HS-5 (cell line): Measurements from ENCODE around the gene LCN2.
"Not testable (repeated sequence)": the region's sequence is repeated elsewhere in the genome, so short reads cannot be mapped to it uniquely, and the experiment has no call there.

ENCODE experiments used
- DNase-seq: peaks from one replicate; pipeline ENCODE4 v3.0.0-alpha.2; 2012; ENCODE audit warnings: low read depth

Gene LCN2

GRCh38 chr9:128149001-128149701, at the start of gene LCN2:
Gene LCN2 (plus strand): TSS chr9:128149453. CDS start chr9:128149526, 73 bp downstream.
- no peak for DNase-seq

- no peak for DNase-seq
Observed at GRCh38 chr9:128099932-128100491, 49.2 kb upstream of the LCN2 start.

DNA sequence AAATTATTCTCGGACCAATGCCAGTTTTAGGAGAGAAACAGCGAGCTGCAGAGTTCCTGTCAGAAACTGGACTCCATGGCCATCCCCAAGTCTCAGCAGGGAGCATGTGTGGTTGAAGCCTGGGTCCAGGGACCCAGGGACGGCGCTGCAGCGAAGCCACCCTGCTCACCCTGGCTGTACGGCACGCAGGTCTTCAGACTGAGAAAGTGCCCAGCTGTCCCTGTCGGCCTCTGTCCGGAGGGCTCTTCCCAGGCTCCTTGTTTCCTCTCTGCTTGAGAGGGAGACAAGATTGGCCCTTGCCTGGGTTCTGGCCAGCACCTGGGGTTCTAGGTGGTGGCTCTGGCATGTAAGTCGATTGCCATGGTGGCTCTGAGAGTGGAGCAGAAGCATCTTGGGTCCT, 48.7 kb upstream of the LCN2 start:
- DNase-seq = no peak

GRCh38 chr9:128101231-128101661, 48.0 kb upstream of the LCN2 start:
- DNase-seq = no peak

DNA sequence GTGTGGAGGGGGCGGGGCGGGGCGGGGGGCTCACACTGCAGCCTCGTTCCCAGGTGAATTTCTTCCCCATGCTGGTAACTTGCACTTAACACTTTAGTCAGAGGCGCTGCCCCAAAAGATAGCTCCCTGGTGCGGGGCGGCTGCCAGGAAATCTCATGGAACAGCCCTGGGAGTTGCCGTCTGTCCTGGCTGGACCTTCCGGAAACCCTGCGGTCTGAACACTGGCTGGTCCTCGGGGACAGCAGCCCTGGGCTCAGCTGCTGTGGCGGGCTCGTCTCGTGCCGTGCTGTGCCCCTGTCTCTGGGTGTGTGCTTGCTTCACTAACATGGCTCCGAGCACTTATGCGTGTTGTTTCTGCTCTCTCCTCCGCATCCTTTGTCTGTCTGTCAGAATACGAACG, 47.6 kb upstream of the LCN2 start:
- no peak for DNase-seq

DNA sequence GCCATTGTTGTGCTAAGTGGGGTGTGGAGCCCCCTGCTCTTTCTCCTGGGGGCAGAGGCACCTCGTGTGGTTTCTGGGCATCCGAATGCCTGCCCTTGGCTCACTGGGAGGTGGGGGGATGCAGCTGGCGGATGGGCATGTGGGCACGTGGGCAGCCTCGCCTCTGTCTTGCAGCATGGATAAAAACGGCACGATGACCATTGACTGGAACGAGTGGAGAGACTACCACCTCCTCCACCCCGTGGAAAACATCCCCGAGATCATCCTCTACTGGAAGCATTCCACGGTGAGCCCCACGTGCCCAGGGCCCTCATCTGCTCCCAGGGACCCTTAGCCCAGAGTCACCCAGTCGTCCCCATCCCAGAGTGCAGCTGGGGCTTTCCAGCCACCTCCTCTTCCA, 47.1 kb upstream of the LCN2 start:
- no peak for DNase-seq

GRCh38 chr9:128102861-128103588, 46.2 kb upstream of the LCN2 start:
- no peak for DNase-seq

- no peak for DNase-seq
Observed at GRCh38 chr9:128103589-128103962, 45.7 kb upstream of the LCN2 start.

- DNase-seq = no peak
Observed at GRCh38 chr9:128104171-128104618, 45.1 kb upstream of the LCN2 start.

DNA sequence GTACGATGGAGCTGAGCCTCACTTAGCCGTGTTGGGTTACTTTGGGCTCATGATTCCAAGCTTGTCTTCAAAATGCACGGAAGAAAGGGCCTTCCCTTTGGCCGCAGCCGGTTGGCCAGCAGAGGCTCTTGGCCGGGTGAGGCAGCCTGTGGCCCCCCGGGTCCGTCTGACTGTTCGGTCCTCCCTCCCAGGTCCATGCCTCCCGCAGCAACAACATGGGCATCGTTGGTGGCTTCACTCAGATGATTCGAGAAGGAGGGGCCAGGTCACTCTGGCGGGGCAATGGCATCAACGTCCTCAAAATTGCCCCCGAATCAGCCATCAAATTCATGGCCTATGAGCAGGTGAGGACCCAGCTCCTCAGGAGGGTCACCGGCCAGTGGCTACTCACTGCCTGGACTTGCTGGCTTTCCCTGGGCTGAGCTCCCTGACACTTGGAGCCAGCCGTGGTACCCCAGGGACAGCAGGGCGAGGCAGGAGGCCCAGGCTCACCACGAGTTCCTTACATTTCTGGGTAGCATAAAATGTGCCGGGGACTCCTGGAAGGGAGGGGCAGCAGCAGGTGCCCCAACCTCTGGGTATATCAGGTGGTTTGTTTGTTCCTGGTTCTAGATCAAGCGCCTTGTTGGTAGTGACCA, 43.6 kb upstream of the LCN2 start:
- no peak for DNase-seq

DNA sequence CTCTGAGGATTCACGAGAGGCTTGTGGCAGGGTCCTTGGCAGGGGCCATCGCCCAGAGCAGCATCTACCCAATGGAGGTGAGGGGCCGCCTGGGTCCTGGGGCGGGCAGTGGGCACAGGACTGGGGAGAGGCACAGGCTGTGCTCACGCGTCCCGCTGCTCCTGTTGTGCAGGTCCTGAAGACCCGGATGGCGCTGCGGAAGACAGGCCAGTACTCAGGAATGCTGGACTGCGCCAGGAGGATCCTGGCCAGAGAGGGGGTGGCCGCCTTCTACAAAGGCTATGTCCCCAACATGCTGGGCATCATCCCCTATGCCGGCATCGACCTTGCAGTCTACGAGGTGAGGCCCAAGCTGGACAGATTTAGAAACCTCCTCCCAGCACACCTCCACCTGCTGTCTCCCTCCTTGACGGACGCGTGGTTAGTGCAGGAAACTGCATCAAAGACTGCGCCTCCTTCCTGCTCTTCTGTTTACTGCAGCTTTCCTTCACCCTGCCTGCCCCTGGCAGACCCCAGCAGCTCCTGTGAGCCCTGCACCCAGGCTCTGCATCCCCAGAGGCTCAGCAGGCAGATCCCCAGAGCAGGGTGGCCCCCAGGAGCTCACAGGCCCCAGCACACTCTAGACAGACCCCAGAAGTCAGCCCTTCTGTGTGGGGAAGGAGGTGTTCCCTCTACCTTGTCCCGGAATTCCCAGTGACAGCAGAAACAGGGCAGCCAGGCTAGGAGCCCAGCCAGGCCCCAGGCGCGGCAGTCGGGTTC, 42.9 kb upstream of the LCN2 start:
- DNase-seq = no peak

DNA sequence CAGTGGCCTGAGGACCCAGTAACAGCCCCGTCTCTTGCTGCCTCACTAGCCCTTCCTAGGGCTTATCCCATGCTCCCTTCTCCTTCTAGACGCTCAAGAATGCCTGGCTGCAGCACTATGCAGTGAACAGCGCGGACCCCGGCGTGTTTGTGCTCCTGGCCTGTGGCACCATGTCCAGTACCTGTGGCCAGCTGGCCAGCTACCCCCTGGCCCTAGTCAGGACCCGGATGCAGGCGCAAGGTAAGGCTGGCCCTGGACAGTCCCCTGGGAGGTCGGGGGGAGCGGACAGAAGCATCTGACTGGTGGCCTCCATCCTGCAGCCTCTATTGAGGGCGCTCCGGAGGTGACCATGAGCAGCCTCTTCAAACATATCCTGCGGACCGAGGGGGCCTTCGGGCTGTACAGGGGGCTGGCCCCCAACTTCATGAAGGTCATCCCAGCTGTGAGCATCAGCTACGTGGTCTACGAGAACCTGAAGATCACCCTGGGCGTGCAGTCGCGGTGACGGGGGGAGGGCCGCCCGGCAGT, 42.2 kb upstream of the LCN2 start:
- no peak for DNase-seq

DNA sequence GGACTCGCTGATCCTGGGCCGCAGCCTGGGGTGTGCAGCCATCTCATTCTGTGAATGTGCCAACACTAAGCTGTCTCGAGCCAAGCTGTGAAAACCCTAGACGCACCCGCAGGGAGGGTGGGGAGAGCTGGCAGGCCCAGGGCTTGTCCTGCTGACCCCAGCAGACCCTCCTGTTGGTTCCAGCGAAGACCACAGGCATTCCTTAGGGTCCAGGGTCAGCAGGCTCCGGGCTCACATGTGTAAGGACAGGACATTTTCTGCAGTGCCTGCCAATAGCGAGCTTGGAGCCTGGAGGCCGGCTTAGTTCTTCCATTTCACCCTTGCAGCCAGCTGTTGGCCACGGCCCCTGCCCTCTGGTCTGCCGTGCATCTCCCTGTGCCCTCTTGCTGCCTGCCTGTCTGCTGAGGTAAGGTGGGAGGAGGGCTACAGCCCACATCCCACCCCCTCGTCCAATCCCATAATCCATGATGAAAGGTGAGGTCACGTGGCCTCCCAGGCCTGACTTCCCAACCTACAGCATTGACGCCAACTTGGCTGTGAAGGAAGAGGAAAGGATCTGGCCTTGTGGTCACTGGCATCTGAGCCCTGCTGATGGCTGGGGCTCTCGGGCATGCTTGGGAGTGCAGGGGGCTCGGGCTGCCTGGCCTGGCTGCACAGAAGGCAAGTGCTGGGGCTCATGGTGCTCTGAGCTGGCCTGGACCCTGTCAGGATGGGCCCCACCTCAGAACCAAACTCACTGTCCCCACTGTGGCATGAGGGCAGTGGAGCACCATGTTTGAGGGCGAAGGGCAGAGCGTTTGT, 41.6 kb upstream of the LCN2 start:
- DNase-seq = no peak

DNA sequence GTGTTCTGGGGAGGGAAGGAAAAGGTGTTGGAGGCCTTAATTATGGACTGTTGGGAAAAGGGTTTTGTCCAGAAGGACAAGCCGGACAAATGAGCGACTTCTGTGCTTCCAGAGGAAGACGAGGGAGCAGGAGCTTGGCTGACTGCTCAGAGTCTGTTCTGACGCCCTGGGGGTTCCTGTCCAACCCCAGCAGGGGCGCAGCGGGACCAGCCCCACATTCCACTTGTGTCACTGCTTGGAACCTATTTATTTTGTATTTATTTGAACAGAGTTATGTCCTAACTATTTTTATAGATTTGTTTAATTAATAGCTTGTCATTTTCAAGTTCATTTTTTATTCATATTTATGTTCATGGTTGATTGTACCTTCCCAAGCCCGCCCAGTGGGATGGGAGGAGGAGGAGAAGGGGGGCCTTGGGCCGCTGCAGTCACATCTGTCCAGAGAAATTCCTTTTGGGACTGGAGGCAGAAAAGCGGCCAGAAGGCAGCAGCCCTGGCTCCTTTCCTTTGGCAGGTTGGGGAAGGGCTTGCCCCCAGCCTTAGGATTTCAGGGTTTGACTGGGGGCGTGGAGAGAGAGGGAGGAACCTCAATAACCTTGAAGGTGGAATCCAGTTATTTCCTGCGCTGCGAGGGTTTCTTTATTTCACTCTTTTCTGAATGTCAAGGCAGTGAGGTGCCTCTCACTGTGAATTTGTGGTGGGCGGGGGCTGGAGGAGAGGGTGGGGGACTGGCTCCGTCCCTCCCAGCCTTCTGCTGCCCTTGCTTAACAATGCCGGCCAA, 40.8 kb upstream of the LCN2 start:
- no peak for DNase-seq

- no peak for DNase-seq
Observed at GRCh38 chr9:128109050-128109709, 40.1 kb upstream of the LCN2 start.

DNA sequence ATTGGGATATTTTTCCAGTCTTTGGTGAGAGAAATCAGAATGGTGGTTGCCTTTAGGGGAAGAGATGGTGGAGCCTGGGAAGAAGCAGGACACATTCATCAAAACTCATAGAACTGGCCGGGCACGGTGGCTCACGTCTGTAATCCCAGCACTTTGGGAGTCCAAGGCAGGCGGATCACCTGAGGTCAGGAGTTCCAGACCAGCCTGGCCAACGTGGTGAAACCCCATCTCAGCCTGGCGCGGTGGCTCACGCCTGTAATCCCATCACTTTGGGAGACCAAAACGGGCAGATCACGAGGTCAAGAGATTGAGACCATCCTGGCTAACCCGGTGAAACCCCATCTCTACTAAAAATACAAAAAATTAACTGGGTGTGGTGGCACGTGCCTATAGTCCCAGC, 37.5 kb upstream of the LCN2 start:
- DNase-seq = not testable (repeated sequence)

- DNase-seq = no peak
Observed at GRCh38 chr9:128113526-128114325, 35.5 kb upstream of the LCN2 start.

DNA sequence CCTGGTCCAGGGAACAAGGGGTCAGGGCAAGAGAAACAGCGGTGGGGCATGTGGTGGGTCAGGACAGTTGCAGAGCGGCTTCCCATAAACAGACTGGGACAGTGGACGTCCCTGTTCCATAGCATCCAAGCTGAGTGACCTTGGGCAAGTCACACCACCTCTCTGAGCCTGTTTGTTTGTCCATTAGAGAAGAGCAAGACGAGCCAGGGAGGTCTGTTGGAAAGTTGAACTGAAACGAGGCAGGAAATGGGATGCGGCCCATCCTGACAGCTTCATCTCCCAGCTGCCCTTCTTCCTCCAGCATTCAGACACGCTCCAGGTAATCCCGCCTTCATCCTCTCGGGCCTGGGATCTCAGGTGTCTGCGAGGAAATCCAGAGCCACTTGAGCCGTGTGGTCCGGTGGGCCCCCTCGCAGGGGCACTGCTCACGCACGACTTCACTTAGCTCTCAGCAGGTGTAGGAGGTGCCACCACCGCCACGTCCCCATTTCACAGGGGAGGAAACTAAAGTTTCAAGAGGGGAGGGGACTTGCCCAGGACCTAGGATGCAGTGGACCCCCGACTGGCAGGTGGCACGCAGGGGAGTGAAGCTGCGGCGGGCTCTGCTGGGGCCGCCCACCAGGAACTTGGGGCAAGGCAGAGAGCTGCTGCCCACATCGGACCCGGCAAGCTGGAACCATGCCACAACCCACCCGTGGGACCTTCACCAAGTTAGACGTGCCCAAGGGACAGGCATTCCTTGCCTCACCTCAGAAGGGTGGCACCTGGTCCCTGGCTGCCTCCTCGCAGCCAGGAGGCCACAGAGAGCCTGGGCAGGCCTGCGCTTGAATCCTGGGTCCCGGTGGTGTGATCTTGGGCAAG, 34.7 kb upstream of the LCN2 start:
- DNase-seq = no peak
